Activated CD4-positive, alpha-beta memory T cell treated with anti-CD3 and anti-CD28 coated beads, Interleukin-2, amount 10 ng/mL, durations not matched to agents 7 days and 5 days (primary cell): ENCODE results near the gene LAYN. TPM values are rescaled to one million over a fixed set of nuclear protein-coding genes. Genes with fewer than 3 reads are reported as not detected.
A peak's percentile ranks its signal among the peaks of the same experiment; 100 is the strongest.

Experiments
- CTCF ChIA-PET: fragments of 350-600 bp; sonication (Branson Sonifier 250); formaldehyde crosslinking; loops from one replicate; lab custom pipeline; 2021; ENCODE audit warnings: antibody characterized with exemption, inconsistent platforms; lab: Charles Lee
- POLR2A ChIA-PET: fragments of 350-600 bp; sonication (Branson Sonifier 250); formaldehyde crosslinking; loops from one replicate; lab custom pipeline; 2021; ENCODE audit warnings: antibody characterized with exemption; lab: Charles Lee
- DNase-seq: peaks from one replicate; pipeline ENCODE4 v3.0.0-alpha.2; 2020
- H3K27ac Mint-ChIP-seq: one replicate; pipeline ENCODE4 v1.8.0; 2021; ENCODE audit warnings: mild to moderate bottlenecking, mixed read lengths
- H3K27me3 Mint-ChIP-seq: one replicate; pipeline ENCODE4 v1.8.0; 2021; ENCODE audit warnings: mixed read lengths
- H3K36me3 Mint-ChIP-seq: one replicate; pipeline ENCODE4 v1.8.0; 2021; ENCODE audit warnings: low read depth, mixed read lengths
- H3K4me1 Mint-ChIP-seq: one replicate; pipeline ENCODE4 v1.8.0; 2021; ENCODE audit warnings: mixed read lengths
- H3K4me3 Mint-ChIP-seq: one replicate; pipeline ENCODE4 v1.8.0; 2021; ENCODE audit warnings: mild to moderate bottlenecking, mixed read lengths
- H3K9me3 Mint-ChIP-seq: one replicate; pipeline ENCODE4 v1.8.0; 2021; ENCODE audit warnings: mixed read lengths
- total RNA-seq, 2 experiments: library from RNA; stranded (reverse); gene quantifications; one replicate each; pipeline ENCODE4 v1.2.3, GENCODE V29; 2021

Gene LAYN
- total RNA-seq, 2 experiments from 2014 or later, result 0.40 to 0.76 TPM

- Mint-ChIP-seq H3K9me3 (no peaks in the 10 kb centered on the region), H3K4me1 (peaks cover under 1% of the 10 kb centered on the region), H3K36me3 (no peaks in the 10 kb centered on the region), H3K27ac (no peak overlapping the region), H3K27me3 (peaks cover 3% of the 10 kb centered on the region), H3K4me3 (no peak overlapping the region)
- CTCF ChIA-PET, result no interaction called here
- DNase-seq, result no peak
- POLR2A ChIA-PET, result no interaction called here
Observed at GRCh38 chr11:111521135-111521534, 19.4 kb upstream of the LAYN start.

- H3K4me1 Mint-ChIP-seq, result peaks cover 5% of the 10 kb centered on the region
- POLR2A ChIA-PET, result interaction anchor here (0.7 kb wide), 1 partner anchor 9 kb away, joined by 3 read pairs; no protein-coding TSS in a partner anchor
- no peak overlapping the region for H3K4me3 Mint-ChIP-seq
Observed at GRCh38 chr11:111522426-111522825, 18.1 kb upstream of the LAYN start.

GRCh38 chr11:111523343-111523742, 17.2 kb upstream of the LAYN start:
- ChIA-PET POLR2A (no interaction called here), CTCF (interaction anchor here (0.9 kb wide), 1 partner anchor 10 kb away, joined by 6 read pairs; no protein-coding TSS in a partner anchor)
- H3K9me3 Mint-ChIP-seq, result no peaks in the 10 kb centered on the region
- H3K27ac Mint-ChIP-seq, result no peak overlapping the region
- H3K36me3 Mint-ChIP-seq, result no peaks in the 10 kb centered on the region
- DNase-seq, result no peak
- H3K27me3 Mint-ChIP-seq, result no peaks in the 10 kb centered on the region
- H3K4me3 Mint-ChIP-seq, result no peak overlapping the region
- H3K4me1 Mint-ChIP-seq, result peaks cover 5% of the 10 kb centered on the region

More at GRCh38 chr11:111522426-111522825, 18.1 kb upstream of the LAYN start:
- no peaks in the 10 kb centered on the region for H3K9me3 Mint-ChIP-seq
- CTCF ChIA-PET, result interaction anchor here (0.7 kb wide), 1 partner anchor 179 kb away, joined by 3 read pairs; no protein-coding TSS in a partner anchor
- H3K36me3 Mint-ChIP-seq, result no peaks in the 10 kb centered on the region
- H3K27me3 Mint-ChIP-seq, result peaks cover 2% of the 10 kb centered on the region
- no peak overlapping the region for H3K27ac Mint-ChIP-seq
- DNase-seq, result no peak

GRCh38 chr11:111524056-111524455, 16.5 kb upstream of the LAYN start:
- DNase-seq, result no peak
- no peaks in the 10 kb centered on the region for H3K27me3 Mint-ChIP-seq
- H3K27ac Mint-ChIP-seq, result no peak overlapping the region
- no peaks in the 10 kb centered on the region for H3K36me3 Mint-ChIP-seq
- peaks cover 12% of the 10 kb centered on the region for H3K4me1 Mint-ChIP-seq
- H3K9me3 Mint-ChIP-seq, result no peaks in the 10 kb centered on the region
- ChIA-PET CTCF (no interaction called here), POLR2A (no interaction called here)
- H3K4me3 Mint-ChIP-seq, result no peak overlapping the region

- DNase-seq, result no peak
- Mint-ChIP-seq H3K27me3 (no peaks in the 10 kb centered on the region), H3K27ac (no peak overlapping the region), H3K9me3 (no peaks in the 10 kb centered on the region), H3K36me3 (no peaks in the 10 kb centered on the region), H3K4me3 (no peak overlapping the region), H3K4me1 (peaks cover 13% of the 10 kb centered on the region)
- ChIA-PET POLR2A (no interaction called here), CTCF (no interaction called here)
Observed at GRCh38 chr11:111525456-111525855, 15.1 kb upstream of the LAYN start.

GRCh38 chr11:111526501-111526900, 14.0 kb upstream of the LAYN start:
- no peak overlapping the region for H3K27ac Mint-ChIP-seq
- no peak overlapping the region for H3K4me3 Mint-ChIP-seq
- peaks cover 16% of the 10 kb centered on the region for H3K4me1 Mint-ChIP-seq
- POLR2A ChIA-PET, result no interaction called here
- no peak for DNase-seq
- no peaks in the 10 kb centered on the region for H3K36me3 Mint-ChIP-seq
- CTCF ChIA-PET, result no interaction called here
- H3K27me3 Mint-ChIP-seq, result no peaks in the 10 kb centered on the region
- H3K9me3 Mint-ChIP-seq, result no peaks in the 10 kb centered on the region

GRCh38 chr11:111527279-111527678, 13.2 kb upstream of the LAYN start:
- no peak for DNase-seq
- ChIA-PET POLR2A (no interaction called here), CTCF (no interaction called here)
- H3K4me1 Mint-ChIP-seq, result peaks cover 21% of the 10 kb centered on the region
- H3K27ac Mint-ChIP-seq, result no peak overlapping the region
- no peak overlapping the region for H3K4me3 Mint-ChIP-seq
- H3K36me3 Mint-ChIP-seq, result no peaks in the 10 kb centered on the region
- H3K27me3 Mint-ChIP-seq, result no peaks in the 10 kb centered on the region
- no peaks in the 10 kb centered on the region for H3K9me3 Mint-ChIP-seq

- CTCF ChIA-PET, result no interaction called here
- POLR2A ChIA-PET, result interaction anchor here (0.7 kb wide), 1 partner anchor 10 kb away, joined by 3 read pairs; no protein-coding TSS in a partner anchor
- H3K27ac Mint-ChIP-seq, result no peak overlapping the region
- DNase-seq, result no peak
- no peaks in the 10 kb centered on the region for H3K27me3 Mint-ChIP-seq
- no peak overlapping the region for H3K4me3 Mint-ChIP-seq
- H3K4me1 Mint-ChIP-seq, result peaks cover 23% of the 10 kb centered on the region
- no peaks in the 10 kb centered on the region for H3K9me3 Mint-ChIP-seq
- H3K36me3 Mint-ChIP-seq, result no peaks in the 10 kb centered on the region
Observed at GRCh38 chr11:111528557-111528956, 12.0 kb upstream of the LAYN start.

GRCh38 chr11:111530091-111530490, 10.4 kb upstream of the LAYN start:
- POLR2A ChIA-PET, result no interaction called here
- Mint-ChIP-seq H3K27me3 (peaks cover 10% of the 10 kb centered on the region), H3K4me3 (no peak overlapping the region), H3K27ac (no peak overlapping the region), H3K36me3 (no peaks in the 10 kb centered on the region), H3K4me1 (peaks cover 23% of the 10 kb centered on the region), H3K9me3 (no peaks in the 10 kb centered on the region)
- CTCF ChIA-PET, result no interaction called here
- no peak for DNase-seq

GRCh38 chr11:111531136-111531535, 9.4 kb upstream of the LAYN start:
- ChIA-PET POLR2A (no interaction called here), CTCF (interaction anchor here (1.1 kb wide), 1 partner anchor 36 kb away, joined by 3 read pairs; no protein-coding TSS in a partner anchor)
- Mint-ChIP-seq H3K9me3 (no peaks in the 10 kb centered on the region), H3K36me3 (no peaks in the 10 kb centered on the region), H3K27me3 (peaks cover 13% of the 10 kb centered on the region), H3K4me1 (peaks cover 23% of the 10 kb centered on the region), H3K4me3 (no peak overlapping the region), H3K27ac (no peak overlapping the region)
- no peak for DNase-seq

- Mint-ChIP-seq H3K9me3 (no peaks in the 10 kb centered on the region), H3K4me3 (no peak overlapping the region), H3K27me3 (peaks cover 20% of the 10 kb centered on the region), H3K36me3 (no peaks in the 10 kb centered on the region), H3K27ac (no peak overlapping the region), H3K4me1 (peaks cover 18% of the 10 kb centered on the region)
- CTCF ChIA-PET, result interaction anchor here (1.1 kb wide), 1 partner anchor 35 kb away, joined by 3 read pairs; no protein-coding TSS in a partner anchor
- POLR2A ChIA-PET, result no interaction called here
- peak; percentile 58 for DNase-seq
Observed at GRCh38 chr11:111531687-111532364, 8.7 kb upstream of the LAYN start.

- Mint-ChIP-seq H3K4me1 (peaks cover 18% of the 10 kb centered on the region), H3K9me3 (no peaks in the 10 kb centered on the region), H3K4me3 (no peak overlapping the region), H3K27me3 (peaks cover 24% of the 10 kb centered on the region), H3K36me3 (no peaks in the 10 kb centered on the region), H3K27ac (no peak overlapping the region)
- ChIA-PET CTCF (no interaction called here), POLR2A (no interaction called here)
- no peak for DNase-seq
Observed at GRCh38 chr11:111532365-111532709, 8.2 kb upstream of the LAYN start.

- ChIA-PET POLR2A (no interaction called here), CTCF (no interaction called here)
- peaks cover 52% of the 10 kb centered on the region for H3K27me3 Mint-ChIP-seq
- H3K27ac Mint-ChIP-seq, result no peak overlapping the region
- no peaks in the 10 kb centered on the region for H3K9me3 Mint-ChIP-seq
- DNase-seq, result no peak
- H3K4me3 Mint-ChIP-seq, result no peak overlapping the region
- peaks cover 20% of the 10 kb centered on the region for H3K4me1 Mint-ChIP-seq
- H3K36me3 Mint-ChIP-seq, result no peaks in the 10 kb centered on the region
Observed at GRCh38 chr11:111535281-111535680, 5.2 kb upstream of the LAYN start.
